NCI-H345 (cell line): ENCODE measurements around the gene OS9.
A peak's percentile ranks its signal among the peaks of the same experiment; 100 is the strongest.

Source experiments
- DNase-seq: peaks from one replicate; lab custom pipeline; 2025; lab: John Stamatoyannopoulos, UW

Gene OS9

GRCh38 chr12:57754411-57755193, 60.7 kb downstream of the OS9 start, which contains the start of gene MARCHF9:
TSS of gene MARCHF9 (plus strand) at chr12:57755103. CDS start at chr12:57755529, 426 bp downstream.
- DNase-seq: peak; percentile 91

DNA sequence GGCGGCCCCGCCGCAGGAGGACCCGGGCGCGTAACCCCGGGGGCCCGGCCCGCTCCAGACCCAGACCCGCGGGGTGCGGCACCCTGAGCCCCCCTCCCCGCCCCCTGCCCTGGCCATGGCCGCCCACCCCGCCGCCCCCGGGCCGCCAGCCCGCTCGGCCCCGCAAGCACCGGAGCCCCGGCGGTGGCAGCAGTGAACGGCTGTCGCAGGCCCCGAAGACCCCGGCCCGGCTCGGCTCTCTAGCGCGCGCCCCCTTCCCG, 61.2 kb downstream of the OS9 start:
- DNase-seq: no peak

DNA sequence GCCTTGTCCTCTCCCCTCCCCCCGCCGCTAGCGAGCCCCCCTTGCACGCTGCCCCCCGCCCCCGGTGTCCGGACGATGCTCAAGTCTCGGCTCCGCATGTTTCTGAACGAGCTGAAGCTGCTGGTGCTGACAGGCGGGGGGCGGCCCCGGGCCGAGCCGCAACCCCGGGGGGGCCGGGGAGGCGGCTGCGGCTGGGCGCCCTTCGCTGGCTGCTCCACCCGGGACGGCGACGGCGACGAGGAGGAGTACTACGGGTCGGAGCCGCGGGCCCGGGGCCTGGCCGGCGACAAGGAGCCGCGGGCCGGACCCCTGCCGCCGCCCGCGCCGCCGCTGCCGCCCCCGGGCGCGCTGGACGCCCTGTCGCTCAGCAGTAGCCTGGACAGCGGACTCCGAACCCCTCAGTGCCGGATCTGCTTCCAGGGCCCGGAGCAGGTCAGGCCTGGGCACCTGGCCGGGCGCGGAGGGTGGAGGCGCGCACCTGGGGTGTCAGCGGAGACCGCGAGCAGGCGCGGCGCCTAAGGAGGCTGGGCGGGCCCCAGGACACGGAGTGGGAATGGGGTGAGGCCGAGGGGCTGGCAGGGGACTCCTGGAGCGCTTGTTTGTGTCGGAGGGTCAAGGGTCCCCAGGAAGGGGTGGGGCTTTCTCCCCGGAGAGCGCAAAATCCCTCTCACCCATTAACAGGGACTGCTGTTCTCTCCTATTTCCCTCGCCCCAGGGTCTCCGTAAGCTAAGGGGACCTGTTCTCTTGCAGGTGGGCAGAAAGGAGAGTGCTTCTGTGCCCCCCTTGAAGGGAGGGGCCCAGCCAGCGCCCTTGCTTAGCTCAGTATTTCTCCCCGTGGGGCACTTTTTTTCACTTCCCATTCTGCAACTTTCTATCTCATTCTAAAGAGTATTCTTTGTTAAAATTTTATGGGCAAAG, 61.8 kb downstream of the OS9 start:
- no peak for DNase-seq

DNA sequence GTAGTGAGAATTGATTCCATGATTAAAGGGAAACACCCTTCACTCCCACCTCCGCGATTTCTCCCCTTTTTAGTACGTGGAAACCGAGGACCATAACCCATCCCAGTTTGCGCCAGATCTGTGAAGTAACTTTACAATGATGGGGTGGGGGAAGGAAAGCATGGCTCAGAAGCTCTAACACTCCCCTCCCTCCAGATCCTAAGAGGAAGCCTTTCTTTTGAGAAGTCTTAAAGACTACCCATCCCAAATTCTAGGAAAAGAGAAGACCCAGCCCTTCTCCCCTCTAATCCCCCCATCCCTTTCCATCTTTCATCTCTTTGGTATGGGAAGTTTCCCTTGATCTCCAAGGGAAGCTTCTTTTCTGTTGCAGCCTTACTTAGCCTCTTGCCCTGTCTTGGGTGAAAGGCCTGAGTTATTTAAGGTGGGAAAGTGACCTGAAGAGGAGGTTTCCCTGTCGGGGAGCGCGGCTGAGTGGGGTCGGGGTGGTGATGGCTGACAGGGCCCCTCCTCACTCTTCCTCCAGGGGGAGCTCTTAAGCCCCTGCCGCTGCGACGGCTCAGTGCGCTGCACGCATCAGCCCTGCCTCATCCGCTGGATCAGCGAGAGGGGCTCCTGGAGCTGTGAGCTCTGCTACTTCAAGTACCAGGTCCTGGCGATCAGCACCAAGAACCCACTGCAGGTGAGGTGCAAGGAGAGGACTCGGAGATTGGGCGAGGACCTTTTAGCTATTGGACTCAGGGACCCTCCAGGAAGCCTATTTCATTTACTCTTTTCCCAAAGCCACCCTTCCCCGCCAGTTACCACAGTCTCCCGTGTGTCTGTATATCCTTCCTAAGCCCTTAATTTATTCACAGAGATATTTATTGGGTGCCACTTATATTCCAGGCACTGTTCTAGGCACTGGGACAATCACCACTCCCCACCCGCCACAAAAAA, 62.7 kb downstream of the OS9 start:
- DNase-seq: no peak

DNA sequence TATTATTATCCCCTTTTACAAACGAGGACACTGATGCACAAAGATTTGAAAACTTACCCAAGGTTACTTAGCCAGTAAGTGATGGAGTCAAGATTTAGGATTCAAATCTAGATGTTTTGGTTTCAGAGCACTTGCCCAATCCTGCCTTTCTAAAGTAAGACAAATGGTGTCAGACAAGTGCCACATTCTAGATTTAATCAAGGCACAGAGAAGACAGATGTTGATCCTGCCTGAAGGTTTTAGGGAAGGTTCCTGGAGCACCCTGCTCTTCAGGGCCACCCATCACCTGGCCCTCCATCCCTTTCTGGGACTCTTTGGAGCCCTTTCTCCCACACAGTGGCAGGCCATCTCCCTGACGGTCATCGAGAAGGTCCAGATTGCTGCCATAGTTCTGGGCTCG, 63.8 kb downstream of the OS9 start:
- DNase-seq: no peak

- no peak for DNase-seq
These were observed 64.8 kb downstream of the OS9 start for GRCh38 chr12:57758552-57759359.

- DNase-seq: peak; percentile 22
These were observed 65.5 kb downstream of the OS9 start for GRCh38 chr12:57759360-57759980.

GRCh38 chr12:57760347-57760982, 66.5 kb downstream of the OS9 start:
- DNase-seq: no peak

DNA sequence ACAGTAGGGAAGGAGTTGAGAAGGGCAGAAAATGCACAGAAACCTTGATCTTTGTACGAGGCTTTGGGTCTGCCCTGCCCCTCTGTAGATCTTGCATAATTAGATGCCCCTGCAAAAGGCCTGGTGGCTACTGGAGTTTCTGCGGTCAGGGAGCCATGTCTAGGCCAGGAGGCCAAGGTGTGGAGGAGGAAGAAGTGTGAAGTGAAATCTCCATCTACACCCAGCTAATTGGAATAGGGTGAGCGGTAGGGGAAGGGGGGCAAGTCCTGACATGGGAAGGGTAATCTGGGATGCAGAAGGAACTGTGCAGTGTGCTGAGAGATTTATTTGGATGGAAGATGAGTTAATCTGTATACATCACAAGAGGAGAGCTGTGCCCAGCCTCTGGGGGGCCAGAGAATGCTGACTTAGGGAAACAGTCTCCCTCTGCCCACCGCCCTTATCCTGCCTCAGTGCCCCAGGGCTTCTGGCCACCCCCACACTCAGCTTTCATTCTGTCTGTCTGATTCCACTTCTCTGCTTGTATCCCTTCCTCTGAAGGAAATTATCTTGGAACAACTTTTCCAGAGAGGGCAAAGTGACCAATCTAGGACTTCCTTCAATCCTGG, 67.6 kb downstream of the OS9 start:
- DNase-seq: no peak

- DNase-seq: no peak
These were observed 68.5 kb downstream of the OS9 start for GRCh38 chr12:57762463-57762862.

DNA sequence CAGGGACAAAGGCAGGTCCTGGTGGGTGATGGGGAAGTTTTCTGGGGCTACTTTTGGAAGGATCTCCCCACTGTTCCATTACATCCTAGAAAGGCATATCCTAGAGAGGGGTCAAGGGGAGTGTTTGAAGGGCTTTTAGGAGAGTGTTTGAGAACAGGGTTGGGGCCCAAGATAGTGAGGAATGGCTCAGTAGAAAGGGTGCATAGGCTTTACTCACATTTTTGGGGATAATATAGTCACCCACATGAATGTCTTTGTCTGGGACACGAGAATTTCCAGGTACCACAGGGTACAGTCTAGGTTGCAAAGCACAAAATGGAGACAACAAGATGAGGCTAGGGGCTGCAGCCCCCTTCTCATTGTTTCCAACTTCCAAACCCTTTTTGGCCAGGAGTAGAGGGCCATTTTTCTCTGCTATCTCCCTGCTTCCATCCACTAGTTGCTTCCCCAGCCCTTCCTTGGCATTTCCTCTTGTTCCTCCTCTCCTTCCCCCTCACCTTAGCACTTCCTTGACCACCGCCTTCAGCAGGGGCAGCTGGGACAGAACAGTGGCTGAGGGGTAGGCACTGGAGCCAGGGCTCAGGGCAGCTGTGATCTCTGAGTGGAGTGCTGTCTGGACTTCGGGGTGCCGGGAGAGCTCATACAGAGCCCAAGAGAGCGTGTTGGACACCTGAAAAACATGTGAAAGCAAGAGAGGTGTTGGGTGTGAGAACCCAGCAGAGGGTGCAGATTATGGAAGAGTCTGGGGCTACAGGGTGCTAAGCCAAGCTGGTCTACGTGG, 70.1 kb downstream of the OS9 start:
- no peak for DNase-seq

DNA sequence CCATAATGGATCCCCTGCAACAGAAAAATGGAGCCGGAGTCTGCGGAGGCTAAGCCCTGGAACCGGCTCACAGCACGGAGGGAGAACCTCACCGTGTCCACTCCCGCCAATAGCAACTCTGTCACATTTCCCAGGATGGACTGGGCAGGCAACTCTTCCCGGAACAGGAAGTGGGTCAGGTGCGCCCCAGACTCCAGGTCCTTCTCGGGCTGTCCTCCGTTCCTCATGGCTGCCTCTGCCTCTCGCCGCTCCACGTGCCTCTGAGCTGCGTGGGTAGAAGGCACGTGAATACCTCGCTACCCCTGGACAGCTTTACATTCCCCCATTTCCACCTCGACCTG, 70.7 kb downstream of the OS9 start:
- DNase-seq: no peak

GRCh38 chr12:57765003-57765697, 71.2 kb downstream of the OS9 start:
- DNase-seq: peak; percentile 20

DNA sequence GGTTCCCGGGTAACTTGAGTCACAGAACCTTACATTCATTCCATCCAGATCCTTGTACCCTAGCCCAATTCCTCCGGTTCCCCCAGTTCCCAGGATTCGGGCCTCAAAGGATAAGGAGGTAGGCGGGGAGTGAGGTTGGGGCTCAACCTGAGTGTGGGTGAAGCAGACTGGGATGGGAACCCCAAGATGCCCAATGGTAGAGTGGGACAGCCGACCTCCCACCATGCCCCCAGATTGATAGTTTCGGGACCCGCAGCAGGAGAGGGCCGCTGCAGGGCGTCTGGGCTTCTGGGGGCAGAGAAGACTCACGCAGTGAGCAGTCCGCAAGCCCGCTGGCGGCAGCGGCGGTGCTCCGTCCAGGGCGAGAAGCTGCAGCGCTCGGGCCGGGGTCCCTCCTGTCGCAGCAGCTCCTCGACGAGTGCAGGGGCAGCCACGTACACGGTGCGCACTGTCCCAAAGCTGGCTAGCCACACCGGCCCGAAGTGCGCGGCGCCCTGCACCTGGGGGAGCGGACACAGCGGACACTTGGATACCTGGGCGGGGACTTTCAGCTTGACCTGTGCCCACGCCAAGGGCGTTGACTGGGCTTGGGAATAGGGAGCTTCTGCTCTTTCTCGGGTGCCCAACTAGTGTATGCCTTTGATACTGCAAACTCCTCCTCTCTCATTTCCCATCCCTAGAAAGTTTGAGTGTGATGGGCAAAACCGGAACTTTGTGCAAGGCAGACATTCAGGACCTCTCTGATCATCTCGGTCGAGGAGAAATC, 71.9 kb downstream of the OS9 start:
- no peak for DNase-seq

DNA sequence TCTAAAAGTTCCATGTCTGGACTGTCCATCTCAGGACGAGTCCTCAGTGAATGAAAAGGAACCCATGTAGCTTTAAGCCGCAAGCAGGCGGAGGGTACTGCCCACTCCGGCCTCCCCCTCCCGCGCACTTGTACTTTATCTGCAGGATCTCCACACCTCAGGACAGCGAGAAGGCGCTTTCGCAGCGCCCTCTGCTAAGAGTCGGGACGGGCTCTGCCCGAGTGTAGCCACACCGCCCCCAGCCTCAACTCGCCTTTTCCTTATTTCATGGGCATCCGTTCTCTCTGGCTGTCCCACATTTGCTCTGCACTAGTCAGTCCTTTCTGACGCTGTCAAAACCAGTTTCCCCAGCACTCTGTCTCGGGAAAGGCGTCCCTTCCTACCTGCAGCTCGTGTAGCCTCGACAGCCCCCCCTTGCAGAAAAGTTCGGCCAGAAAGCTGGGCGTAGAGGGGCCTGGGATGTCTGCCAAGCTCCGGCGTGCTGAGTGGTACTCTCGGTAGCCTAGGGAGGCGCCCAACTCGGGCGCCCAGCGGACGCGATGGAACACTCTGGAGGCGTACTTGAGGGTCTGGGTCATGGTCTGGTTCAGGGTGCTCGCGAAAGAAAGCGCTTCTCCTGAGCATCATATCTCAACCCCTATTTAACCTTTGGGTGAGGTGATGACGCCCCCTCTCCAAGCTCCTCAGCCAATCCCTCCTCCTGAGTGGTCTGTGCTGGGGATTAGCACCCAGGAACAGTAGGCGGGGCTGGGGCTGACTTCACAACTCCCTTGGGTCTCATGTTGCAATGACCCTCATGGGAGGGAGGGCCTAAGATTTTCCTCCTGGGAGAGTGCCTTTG, 72.8 kb downstream of the OS9 start, which contains the start of gene CYP27B1:
Gene CYP27B1 (minus strand): TSS at position 615 of the 841 bp plus-strand sequence. CDS start 37 bp downstream, at position 578.
- DNase-seq: peak; percentile 58

DNA sequence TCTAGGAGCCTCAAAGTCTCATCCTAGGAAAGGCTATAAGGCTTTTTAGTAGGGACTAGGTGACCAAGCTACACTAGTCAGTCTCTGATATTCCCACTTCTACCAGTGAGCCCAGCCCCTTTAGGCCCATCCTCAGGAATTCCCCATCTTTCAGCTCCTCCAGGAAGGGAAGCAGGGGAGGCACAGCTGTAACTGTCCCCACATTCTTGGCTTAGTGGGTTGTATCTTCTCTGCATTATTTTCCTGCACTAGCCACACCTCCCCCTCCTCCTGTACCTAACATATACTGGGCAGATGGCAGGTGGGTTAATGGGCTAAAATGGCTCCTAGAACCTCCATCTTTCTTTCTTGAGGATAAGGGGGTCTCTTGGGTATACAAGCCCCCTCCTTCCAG, 73.4 kb downstream of the OS9 start:
- DNase-seq: no peak

- DNase-seq: no peak
These were observed 73.9 kb downstream of the OS9 start for GRCh38 chr12:57767876-57768275.
